ENCODE results near the gene TCF7L1. TPM values are rescaled to one million over a fixed set of nuclear protein-coding genes. Genes with fewer than 3 reads are reported as not detected.
"Not testable (repeated sequence)": the region's sequence is repeated elsewhere in the genome, so short reads cannot be mapped to it uniquely, and the experiment has no call there.

The TCF7L1 gene
- total RNA-seq, 2 experiments from 2014 or later, result not detected

- intact Hi-C loops (cut with micrococcal nuclease; ENCODE audit: unreplicated experiment), result no loop called here
- POLR2A ChIA-PET, result interaction anchor here (0.7 to 1.5 kb wide), 2 partner anchors 22 to 1865 kb away, joined by 3 to 4 read pairs; no protein-coding TSS in a partner anchor
Observed at GRCh38 chr2:85319796-85320195, 186.6 kb downstream of the TCF7L1 start.

GRCh38 chr2:85323351-85323987 lies 190.3 kb downstream of the TCF7L1 start:
- Histone ChIP-seq H3K9me2 (ENCODE audit: insufficient read depth, low read length) (no peaks in the 10 kb centered on the region), H2AFZ (ENCODE audit: low read length) (no peak overlapping the region), H4K20me1 (ENCODE audit: insufficient read depth, low read length) (peaks cover 43% of the 10 kb centered on the region), H3K27ac (ENCODE audit: low read depth, low read length, poor library complexity, severe bottlenecking) (no peak overlapping the region), H3K4me2 (ENCODE audit: low read length) (peak overlapping the region; percentile 16; the same call in 1 of the 2 replicates), H3K4me1 (ENCODE audit: insufficient read depth, low read length, poor library complexity, severe bottlenecking) (peaks cover 29% of the 10 kb centered on the region), H3K4me3 (ENCODE audit: low read depth, low read length, poor library complexity, severe bottlenecking) (no peak overlapping the region), H3K9me3 (ENCODE audit: low read length) (no peaks in the 10 kb centered on the region), H3K79me2 (ENCODE audit: insufficient read depth, low read depth, low read length) (peaks cover 84% of the 10 kb centered on the region), H3K36me3 (ENCODE audit: insufficient read depth, low read length) (peaks cover 89% of the 10 kb centered on the region)
- ChIA-PET CTCF (ENCODE audit: unreplicated experiment) (no interaction called here), POLR2A (interaction anchor here (0.9 to 1.8 kb wide), 3 partner anchors 9 to 30 kb away, joined by 3 to 6 read pairs (median 3); no protein-coding TSS in a partner anchor)
- no peak for TF ChIP-seq EZH2phosphoT487 (IDR thresholded peaks at IDR 0.05; ENCODE audit: borderline replicate concordance, low read depth, low read length)
- no peak for TF ChIP-seq CTCF (conservative IDR thresholded peaks at IDR 0.05; ENCODE audit: low read length)
- no peak for DNase-seq (ENCODE audit: low spot score)
- intact Hi-C loops (cut with micrococcal nuclease; ENCODE audit: unreplicated experiment), result no loop called here
- no TSS peak for BruUV-seq (replicated peaks)

More at GRCh38 chr2:85319796-85320195, 186.6 kb downstream of the TCF7L1 start:
- H3K9me2 ChIP-seq (ENCODE audit: insufficient read depth, low read length), result no peaks in the 10 kb centered on the region
- no peak for DNase-seq (ENCODE audit: low spot score)
- no peak overlapping the region for H3K27ac ChIP-seq (ENCODE audit: low read depth, low read length, poor library complexity, severe bottlenecking)
- BruUV-seq (replicated peaks), result no TSS peak
- CTCF ChIA-PET (ENCODE audit: unreplicated experiment), result no interaction called here
- H3K79me2 ChIP-seq (ENCODE audit: insufficient read depth, low read depth, low read length), result peaks cover 59% of the 10 kb centered on the region
- H3K4me1 ChIP-seq (ENCODE audit: insufficient read depth, low read length, poor library complexity, severe bottlenecking), result peaks cover 23% of the 10 kb centered on the region
- no peak for TF ChIP-seq EZH2phosphoT487 (IDR thresholded peaks at IDR 0.05; ENCODE audit: borderline replicate concordance, low read depth, low read length)
- no peak for TF ChIP-seq CTCF (conservative IDR thresholded peaks at IDR 0.05; ENCODE audit: low read length)
- no peak overlapping the region for H2AFZ ChIP-seq (ENCODE audit: low read length)
- H3K4me3 ChIP-seq (ENCODE audit: low read depth, low read length, poor library complexity, severe bottlenecking), result no peak overlapping the region
- no peaks in the 10 kb centered on the region for H3K9me3 ChIP-seq (ENCODE audit: low read length)
- H3K4me2 ChIP-seq (ENCODE audit: low read length), result no peak overlapping the region
- peaks cover 25% of the 10 kb centered on the region for H4K20me1 ChIP-seq (ENCODE audit: insufficient read depth, low read length)
- H3K36me3 ChIP-seq (ENCODE audit: insufficient read depth, low read length), result peaks cover 89% of the 10 kb centered on the region

GRCh38 chr2:85323988-85324367 lies 190.8 kb downstream of the TCF7L1 start:
- POLR2A ChIA-PET, result interaction anchor here (0.6 to 1.8 kb wide), 5 partner anchors 9 to 295 kb away, joined by 3 to 6 read pairs (median 3); partner anchors contain the start of genes ELMOD3 and RETSAT
- Histone ChIP-seq H3K4me2 (ENCODE audit: low read length) (peak overlapping the region; percentile 16; the same call in 1 of the 2 replicates), H3K4me1 (ENCODE audit: insufficient read depth, low read length, poor library complexity, severe bottlenecking) (peaks cover 32% of the 10 kb centered on the region), H3K36me3 (ENCODE audit: insufficient read depth, low read length) (peaks cover 84% of the 10 kb centered on the region), H3K79me2 (ENCODE audit: insufficient read depth, low read depth, low read length) (peaks cover 84% of the 10 kb centered on the region), H4K20me1 (ENCODE audit: insufficient read depth, low read length) (peaks cover 43% of the 10 kb centered on the region)
- H3K27ac ChIP-seq (ENCODE audit: low read depth, low read length, poor library complexity, severe bottlenecking); intact Hi-C loops (cut with micrococcal nuclease; ENCODE audit: unreplicated experiment); DNase-seq (ENCODE audit: low spot score); H3K4me3 ChIP-seq (ENCODE audit: low read depth, low read length, poor library complexity, severe bottlenecking); H3K9me3 ChIP-seq (ENCODE audit: low read length); H2AFZ ChIP-seq (ENCODE audit: low read length); BruUV-seq (replicated peaks); CTCF ChIA-PET (ENCODE audit: unreplicated experiment); H3K9me2 ChIP-seq (ENCODE audit: insufficient read depth, low read length): not testable (repeated sequence)

Measured in OCI-LY7 (cell line).